BLaER1 (cell line): ENCODE measurements around the gene BCAR1.

Experiments used
- H3K27ac ChIP-seq: shearing (Covaris generic); formaldehyde crosslinking; 2 replicates; pipeline ENCODE4 v1.8.1; 2022
- H3K27me3 ChIP-seq: shearing (Covaris generic); formaldehyde crosslinking; 2 replicates; pipeline ENCODE4 v1.8.1; 2022
- H3K36me3 ChIP-seq: shearing (Covaris generic); formaldehyde crosslinking; 2 replicates; pipeline ENCODE4 v1.8.1; 2022
- H3K4me1 ChIP-seq: shearing (Covaris generic); formaldehyde crosslinking; 2 replicates; pipeline ENCODE4 v1.8.1; 2022
- H3K4me2 ChIP-seq: shearing (Covaris generic); formaldehyde crosslinking; 2 replicates; pipeline ENCODE4 v1.8.1; 2022
- H3K4me3 ChIP-seq: shearing (Covaris generic); formaldehyde crosslinking; 2 replicates; pipeline ENCODE4 v1.8.1; 2022
- H3K9ac ChIP-seq: shearing (Covaris generic); formaldehyde crosslinking; 2 replicates; pipeline ENCODE4 v1.8.1; 2022
- H3K9me3 ChIP-seq: shearing (Covaris generic); formaldehyde crosslinking; 2 replicates; pipeline ENCODE4 v1.8.1; 2022
- H4K20me1 ChIP-seq: shearing (Covaris generic); formaldehyde crosslinking; 2 replicates; pipeline ENCODE4 v1.8.1; 2022
- Cebpa-rat ChIP-seq: shearing (Covaris generic); IDR thresholded peaks from 2 replicates; pipeline ENCODE4 v1.8.1; 2022

Gene BCAR1

GRCh38 chr16:75192606-75193264 is 58.7 kb downstream of the BCAR1 start:
- Histone ChIP-seq H3K9ac (no peak overlapping the region), H3K27me3 (no peaks in the 10 kb centered on the region)
- no peak for TF ChIP-seq Cebpa-rat

GRCh38 chr16:75189638-75190245 is 61.7 kb downstream of the BCAR1 start:
- no peak overlapping the region for H3K27ac ChIP-seq
- 0 out of 2 replicates have a peak, but pooled peaks cover 4% of the 10 kb centered on the region for H3K4me1 ChIP-seq
- no peaks in the 10 kb centered on the region for H3K9me3 ChIP-seq
- no peaks in the 10 kb centered on the region for H3K27me3 ChIP-seq
- TF ChIP-seq Cebpa-rat: no peak
- H3K4me2 ChIP-seq: no peak overlapping the region
- H3K4me3 ChIP-seq: no peak overlapping the region
- H4K20me1 ChIP-seq: no peaks in the 10 kb centered on the region
- no peaks in the 10 kb centered on the region for H3K36me3 ChIP-seq
- no peak overlapping the region for H3K9ac ChIP-seq

More at GRCh38 chr16:75192606-75193264, 58.7 kb downstream of the BCAR1 start:
- no peaks in the 10 kb centered on the region for H4K20me1 ChIP-seq
- no peak overlapping the region for H3K4me2 ChIP-seq
- H3K4me3 ChIP-seq: no peak overlapping the region
- H3K9me3 ChIP-seq: no peaks in the 10 kb centered on the region
- H3K4me1 ChIP-seq: peaks cover 24% of the 10 kb centered on the region
- no peak overlapping the region for H3K27ac ChIP-seq
- H3K36me3 ChIP-seq: no peaks in the 10 kb centered on the region

- Histone ChIP-seq H3K27ac (no peak overlapping the region), H3K36me3 (no peaks in the 10 kb centered on the region), H3K9ac (no peak overlapping the region), H3K4me2 (no peak overlapping the region), H3K4me3 (no peak overlapping the region), H4K20me1 (no peaks in the 10 kb centered on the region), H3K9me3 (no peaks in the 10 kb centered on the region), H3K4me1 (0 out of 2 replicates have a peak, but pooled peaks cover 4% of the 10 kb centered on the region), H3K27me3 (no peaks in the 10 kb centered on the region)
- no peak for TF ChIP-seq Cebpa-rat
Observed at GRCh38 chr16:75188832-75189477, 62.5 kb downstream of the BCAR1 start.

GRCh38 chr16:75181630-75182029 is 69.8 kb downstream of the BCAR1 start:
- TF ChIP-seq Cebpa-rat: no peak
- Histone ChIP-seq H4K20me1 (no peaks in the 10 kb centered on the region), H3K9me3 (peaks cover 22% of the 10 kb centered on the region), H3K36me3 (peaks cover 6% of the 10 kb centered on the region; the same call in 1 of the 2 replicates), H3K27me3 (no peaks in the 10 kb centered on the region), H3K4me3 (no peak overlapping the region), H3K4me2 (no peak overlapping the region), H3K9ac (no peak overlapping the region), H3K4me1 (no peaks in the 10 kb centered on the region), H3K27ac (no peak overlapping the region)

GRCh38 chr16:75179208-75179607 is 72.2 kb downstream of the BCAR1 start:
- peaks cover 21% of the 10 kb centered on the region for H3K36me3 ChIP-seq
- no peak overlapping the region for H3K4me2 ChIP-seq
- no peaks in the 10 kb centered on the region for H3K4me1 ChIP-seq
- H3K4me3 ChIP-seq: no peak overlapping the region
- H3K27me3 ChIP-seq: no peaks in the 10 kb centered on the region
- no peak overlapping the region for H3K9ac ChIP-seq
- peaks cover 47% of the 10 kb centered on the region for H3K9me3 ChIP-seq
- TF ChIP-seq Cebpa-rat: no peak
- no peak overlapping the region for H3K27ac ChIP-seq
- H4K20me1 ChIP-seq: no peaks in the 10 kb centered on the region
